HG02981 (cell line): Measurements from ENCODE around the gene HMOX2.

Experiments used
- ATAC-seq: cut with Tn5 transposase; IDR thresholded peaks from one replicate; pipeline ENCODE4 v1.9.1; 2021; ENCODE audit warnings: mild to moderate bottlenecking, moderate library complexity; ENCODE audit not compliant: unreplicated experiment

HMOX2 gene

DNA sequence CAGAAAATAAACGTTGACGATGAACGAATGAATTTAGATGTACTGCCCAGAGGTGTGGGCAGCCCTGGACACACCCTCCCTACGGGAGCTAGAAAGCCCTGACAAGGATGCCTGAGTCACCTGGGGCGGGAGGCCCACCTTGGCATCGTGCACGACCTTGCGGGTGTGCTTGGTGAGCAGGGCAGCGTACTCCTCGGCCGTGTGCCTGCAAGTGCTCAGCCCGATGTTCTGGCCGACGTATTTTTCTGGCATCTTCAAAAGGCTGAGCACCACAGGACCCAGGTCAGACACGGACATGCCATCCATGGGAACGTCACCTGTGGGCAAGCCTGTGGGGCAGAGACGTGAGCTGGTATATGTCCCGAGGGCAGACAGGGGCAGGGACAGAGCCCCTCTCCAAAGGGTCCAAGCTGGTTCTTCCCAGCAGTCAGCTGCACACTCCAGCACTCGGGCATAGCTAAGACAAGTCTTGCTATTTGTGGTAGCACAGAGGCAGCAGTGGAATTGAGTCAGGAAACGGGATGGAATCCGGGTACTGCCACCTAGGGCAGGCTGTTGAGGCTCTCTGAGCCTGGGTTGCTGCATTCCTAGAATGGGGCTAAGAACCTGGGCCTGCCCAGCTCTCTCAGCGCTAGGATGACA, 12.6 kb upstream of the HMOX2 start:
- no peak for ATAC-seq

DNA sequence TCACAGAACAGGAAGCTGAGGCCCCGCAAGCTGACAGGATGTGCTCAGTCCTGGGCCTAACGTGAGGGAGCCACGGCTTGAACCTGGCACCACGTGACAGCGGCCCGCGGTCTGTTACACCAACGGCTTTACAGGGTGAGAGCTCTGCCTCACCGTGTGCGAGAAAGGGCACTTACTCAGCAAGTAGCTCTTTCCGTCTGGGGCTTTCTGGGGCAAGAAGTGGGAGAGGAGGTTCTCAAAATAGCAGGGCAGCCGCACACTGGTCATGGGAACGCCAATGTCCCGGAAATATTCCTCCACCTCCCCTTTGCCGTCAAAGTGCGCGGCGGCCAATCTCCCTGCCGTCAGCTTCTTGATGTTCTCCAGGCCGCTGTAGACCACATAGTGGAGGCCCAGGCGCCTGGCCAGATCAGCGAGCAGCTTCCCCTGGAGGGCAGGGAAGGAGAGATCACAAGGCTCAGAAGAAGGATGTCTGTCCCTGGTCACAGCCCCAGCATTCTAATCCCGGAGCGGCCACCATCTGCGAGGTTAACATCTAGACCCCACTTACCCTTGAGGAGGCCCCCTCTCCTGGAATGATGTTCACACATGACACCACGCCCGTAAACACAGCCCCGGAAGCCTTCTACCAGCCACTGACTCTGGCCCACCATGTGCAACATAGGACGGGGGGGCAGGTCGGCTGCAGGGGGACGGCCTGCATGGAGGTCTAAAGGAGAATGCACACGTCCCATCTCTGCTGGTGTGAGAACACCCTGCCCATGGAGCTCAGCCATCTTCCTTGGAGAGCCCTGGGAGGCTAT, 10.0 kb upstream of the HMOX2 start:
- ATAC-seq, result no peak

DNA sequence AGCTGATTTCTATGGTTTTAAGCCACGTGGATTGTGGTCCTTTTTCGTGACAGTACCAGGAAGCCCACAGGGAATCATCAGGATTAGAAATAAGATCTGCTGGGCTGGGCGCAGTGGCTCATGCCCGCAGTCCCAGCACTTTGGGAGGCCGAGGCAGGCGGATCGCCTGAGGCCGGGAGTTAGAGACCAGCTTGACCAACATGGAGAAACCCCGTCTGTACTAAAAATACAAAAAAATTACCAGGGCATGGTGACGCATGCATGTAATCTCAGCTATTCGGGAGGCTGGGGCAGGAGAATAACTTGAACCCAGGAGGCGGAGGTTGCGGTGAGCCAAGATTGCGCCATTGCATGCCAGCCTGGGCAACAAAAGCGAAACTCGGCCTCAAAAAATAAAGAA, 8.3 kb upstream of the HMOX2 start:
- no peak for ATAC-seq

DNA sequence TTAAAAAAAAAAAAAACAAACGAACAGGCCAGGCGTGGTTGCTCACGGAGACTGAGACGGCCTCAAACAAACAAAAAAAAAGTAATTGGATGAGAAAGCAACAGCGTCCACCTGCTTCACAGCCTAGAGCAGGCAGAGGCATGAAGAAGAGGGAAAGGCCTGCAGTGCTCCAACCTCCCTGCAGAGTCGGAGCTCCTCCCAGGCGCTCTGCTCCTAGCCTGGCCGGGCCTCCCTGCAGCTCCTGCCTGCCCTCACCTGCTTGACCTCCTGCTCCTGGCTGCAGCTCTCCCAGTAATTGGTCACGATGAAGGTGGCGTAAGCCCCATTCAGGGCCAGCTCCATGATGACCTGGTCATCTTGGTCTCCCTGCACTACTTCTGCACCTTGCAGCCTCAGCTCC, 7.2 kb upstream of the HMOX2 start:
- no peak for ATAC-seq

DNA sequence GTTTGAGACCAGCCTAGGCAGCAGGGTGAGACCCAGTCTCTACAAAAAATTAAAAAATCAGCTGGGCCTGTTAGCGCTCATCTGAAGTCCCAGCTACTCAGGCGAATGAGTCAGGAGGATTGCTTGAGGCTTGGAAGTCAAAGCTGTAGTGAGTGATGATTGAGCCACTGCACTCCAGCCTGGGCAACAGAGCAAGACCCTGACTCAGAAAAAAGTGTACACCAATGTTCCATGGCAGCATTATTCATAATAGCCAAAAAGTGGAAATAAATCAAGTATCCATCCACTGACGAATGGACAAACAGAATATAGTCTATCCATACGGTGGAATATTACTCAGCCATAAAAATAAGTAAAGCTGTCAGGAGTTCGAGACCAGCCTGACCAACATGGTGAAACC, 4.3 kb upstream of the HMOX2 start:
- ATAC-seq, result no peak

DNA sequence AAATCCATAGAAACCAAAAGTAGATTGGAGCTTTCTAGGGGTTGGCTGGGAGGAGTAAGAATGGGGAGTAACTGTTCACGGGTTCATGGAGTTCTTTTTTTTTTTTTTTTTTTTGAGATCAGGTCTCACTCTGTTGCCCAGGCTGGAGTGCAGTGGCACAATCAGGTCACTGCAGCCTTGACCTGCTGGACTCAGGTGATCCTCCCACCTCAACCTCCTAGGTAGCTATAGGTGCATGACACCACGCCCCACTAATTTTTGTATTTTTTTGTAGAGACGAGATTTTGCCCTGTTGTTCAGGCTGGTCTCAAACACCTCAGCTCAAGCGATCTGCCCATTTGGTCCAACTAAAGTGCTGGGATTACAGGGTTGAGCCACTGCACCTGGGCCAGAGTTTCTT, 3.3 kb upstream of the HMOX2 start:
- ATAC-seq, result no peak

DNA sequence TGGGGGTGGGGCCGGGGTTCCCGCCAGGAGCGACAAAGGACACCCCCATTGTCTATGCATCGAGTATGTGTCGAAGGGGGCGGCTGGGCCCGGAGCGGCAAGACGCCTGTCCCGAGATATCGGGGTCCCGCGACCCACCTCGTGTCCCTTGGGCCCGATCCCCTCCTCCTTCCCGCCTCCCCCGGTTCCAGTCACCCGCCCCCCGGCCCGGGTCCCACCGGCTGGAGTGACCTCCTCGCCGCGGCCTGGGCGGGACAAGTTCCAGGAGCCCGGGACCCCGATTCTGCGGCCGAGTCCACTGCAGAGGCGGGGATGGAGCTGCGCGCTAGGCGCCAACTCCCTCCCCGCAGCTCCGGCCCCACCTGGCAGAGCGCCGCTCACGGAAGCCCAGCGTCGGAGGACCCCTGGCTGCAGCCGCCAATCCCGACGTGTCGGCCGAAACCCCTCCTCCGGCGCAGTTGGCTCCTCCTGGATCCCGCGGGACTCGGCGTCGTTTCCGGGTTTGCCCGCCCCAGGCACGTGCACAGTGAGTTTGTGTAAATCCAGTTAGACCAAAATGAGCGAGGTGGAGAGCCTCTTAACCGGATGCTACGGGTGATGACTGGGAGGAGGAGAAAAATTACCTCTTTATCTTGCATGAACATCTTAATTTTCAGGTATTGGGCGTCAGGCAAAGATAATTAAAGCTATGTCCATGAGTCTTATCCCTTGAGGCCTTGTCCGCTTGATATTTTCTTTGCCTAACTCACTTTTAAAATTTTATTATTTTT, 1.8 kb upstream of the HMOX2 start, which contains the start of gene NMRAL1:
Gene NMRAL1 (minus strand): TSS at position 434 of the 770 bp plus-strand sequence. CDS start 493 bp downstream, outside the sequence.
- peak; percentile 56 for ATAC-seq

DNA sequence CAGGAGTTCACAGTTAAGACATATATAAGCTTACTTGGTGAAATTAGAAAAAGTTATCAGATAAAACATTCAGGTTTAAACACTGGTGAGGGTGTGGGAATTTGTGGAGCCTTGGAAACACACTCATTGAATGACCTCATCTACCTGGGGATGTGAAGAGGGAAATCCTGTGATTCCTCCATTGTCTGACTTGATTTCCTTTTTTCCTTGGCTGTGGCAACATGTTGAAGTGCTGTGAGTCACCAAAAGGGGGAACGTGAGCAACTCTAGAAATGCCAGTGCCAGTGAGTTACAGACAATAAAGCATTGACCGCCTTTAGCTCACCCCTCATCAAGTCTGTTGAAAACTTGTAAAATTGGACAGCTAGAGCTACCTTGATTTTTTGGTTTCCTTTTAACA, 1.8 kb downstream of the HMOX2 start:
- no peak for ATAC-seq

DNA sequence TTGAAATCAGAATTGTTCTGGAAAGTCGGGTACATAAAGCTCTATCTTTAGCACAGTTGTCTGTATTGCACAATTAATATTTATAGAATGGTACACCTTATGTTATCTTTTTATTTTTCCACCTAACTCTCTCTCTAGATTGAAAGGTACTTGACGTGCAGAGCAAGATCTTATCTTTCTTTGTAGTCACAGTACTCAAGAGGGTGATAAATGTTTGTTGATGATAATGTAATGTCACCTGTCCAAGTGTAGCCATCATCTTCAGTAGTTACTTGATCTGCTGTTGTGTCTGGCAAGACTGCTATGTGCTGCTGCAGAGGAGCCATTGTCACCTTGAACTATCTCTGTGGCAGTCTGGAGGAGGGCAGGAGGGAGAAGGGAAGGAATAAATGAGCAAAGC, 5.3 kb downstream of the HMOX2 start:
- no peak for ATAC-seq

DNA sequence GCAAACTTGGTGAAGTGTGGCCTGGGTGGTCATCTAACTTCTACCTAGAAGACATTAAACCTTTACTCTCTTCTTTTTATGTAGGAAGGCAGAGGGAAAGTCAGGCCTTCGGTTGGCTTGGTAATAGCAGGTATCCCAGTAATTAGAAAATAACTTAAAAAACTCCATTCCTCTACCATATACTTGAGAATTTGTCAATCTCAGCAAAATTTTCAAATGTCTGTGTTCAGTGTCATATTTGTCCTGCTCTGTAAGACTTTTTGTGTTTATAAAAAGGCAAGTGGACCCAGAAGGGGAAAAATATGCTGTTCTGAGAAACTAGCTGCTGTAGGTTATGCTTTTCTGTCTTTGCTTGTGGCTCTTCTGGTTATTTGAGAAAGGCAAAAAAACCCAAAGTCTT, 5.8 kb downstream of the HMOX2 start:
- ATAC-seq, result no peak

DNA sequence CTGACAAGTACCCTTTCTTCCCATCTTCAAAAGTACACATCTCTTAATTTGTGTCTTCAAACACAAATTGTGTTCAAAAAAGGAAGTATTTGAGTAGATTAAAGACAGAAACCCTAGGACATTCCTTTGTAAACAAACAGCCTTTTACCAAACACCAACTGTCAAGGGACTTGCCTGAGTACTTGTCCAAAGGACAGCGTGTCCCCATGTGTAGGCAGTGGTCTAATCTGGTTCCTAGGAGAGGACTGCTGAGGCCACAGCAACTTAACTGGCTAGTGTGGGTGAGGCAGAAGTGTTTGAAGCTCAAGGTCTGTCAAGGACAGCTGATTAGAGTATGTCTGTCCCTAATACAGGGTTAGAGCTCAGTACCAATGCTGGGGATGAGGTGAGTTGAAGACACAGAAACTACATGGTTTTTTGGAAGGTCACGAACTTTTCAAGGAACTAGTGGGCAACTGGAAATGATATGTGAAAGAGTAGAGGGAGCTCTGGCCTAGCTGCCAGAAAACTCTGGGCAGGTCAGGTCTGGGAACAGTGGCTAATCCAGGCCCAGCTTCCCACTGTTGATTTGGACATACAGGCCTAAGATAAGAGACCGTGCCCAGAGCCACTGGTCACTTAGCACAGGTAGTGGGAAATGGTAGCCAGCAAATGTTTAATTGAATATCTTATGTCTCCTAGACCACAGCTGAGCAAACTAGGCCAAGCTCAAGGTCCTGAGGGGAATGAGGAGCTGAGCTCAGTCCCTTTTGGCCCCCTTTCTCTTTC, 10.1 kb downstream of the HMOX2 start:
- no peak for ATAC-seq

DNA sequence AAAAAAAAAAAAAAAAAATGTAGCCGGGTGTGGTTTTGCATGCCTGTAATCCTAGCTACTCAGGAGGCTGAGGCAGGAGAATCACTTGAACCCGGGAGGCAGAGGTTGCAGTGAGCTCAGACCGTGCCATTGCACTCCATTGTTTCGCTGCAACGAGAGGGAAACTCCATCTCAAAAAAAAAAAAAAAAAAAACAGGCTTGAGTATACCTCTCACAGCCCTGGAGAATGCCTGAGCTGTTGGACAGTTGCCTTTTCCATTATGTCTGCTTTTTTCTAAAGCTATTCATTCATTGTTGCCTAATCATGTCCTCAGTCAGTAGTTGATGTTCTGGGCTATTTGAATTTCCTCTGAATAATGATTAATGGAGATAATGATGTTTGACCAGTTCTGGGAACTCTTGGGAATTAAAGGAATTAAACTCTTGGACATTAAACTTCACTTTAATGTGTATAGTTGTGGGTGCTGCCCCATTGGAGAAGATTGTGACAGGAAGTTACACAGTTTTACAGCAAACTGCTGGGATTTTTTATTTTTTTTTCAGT, 11.8 kb downstream of the HMOX2 start:
- no peak for ATAC-seq

DNA sequence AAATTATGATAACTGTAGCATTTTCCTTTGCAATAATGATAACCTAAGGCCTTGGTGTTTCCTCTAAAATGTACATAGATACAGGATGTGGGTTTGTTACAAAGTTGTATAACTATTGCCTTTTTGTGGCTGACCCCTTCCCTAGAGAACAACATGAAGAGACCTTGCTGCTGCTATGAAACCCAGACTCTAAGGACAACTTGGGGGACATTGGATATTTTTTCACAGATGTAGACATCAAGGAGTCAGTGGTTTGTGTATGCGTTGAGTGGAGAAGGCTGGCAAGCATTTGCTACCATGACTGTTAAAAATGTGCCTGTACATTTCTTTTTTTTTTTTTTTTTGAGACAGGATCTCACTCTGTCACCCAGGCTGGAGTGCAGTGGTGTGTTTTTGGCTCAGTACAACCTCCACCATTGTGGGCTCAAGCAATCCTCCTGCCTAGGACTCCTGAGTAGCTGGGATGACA, 12.3 kb downstream of the HMOX2 start:
- no peak for ATAC-seq

DNA sequence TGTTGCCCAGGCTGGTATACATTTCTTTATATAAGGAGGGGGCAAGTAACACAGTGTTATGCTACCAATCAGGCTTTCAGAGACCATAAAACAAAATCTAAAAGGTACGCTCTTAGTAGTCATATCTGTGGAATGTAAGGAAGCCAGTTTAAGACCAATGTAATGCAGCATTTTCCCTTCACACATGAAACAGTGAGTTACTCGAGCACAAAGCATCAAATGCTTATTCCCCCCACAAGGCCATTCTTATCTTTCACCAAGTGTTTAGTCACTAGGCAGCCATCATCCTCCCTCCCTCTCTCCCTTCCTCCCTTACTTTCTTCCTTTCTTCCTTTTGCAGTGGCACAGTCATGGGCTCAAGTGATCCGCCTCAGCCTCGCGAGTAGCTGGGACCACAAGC, 12.8 kb downstream of the HMOX2 start:
- ATAC-seq, result no peak

DNA sequence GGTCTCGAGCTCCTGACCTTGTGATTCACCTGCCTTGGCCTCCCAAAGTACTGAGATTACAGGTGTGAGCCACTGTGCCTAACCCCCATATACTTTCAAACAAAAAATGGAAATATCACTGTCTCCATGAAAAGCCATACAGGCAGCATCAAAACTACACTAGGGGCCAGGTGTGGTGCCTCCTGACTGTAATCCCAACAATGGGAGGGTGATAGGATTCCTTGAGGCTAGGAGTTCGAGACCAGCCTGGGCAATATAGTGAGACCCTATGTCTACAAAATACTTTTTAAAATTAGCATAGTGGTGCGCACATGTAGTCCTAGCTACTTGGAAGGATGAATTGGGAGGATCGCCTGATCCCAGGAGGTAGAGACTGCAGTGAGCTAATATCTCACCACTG, 15.7 kb downstream of the HMOX2 start:
- no peak for ATAC-seq

DNA sequence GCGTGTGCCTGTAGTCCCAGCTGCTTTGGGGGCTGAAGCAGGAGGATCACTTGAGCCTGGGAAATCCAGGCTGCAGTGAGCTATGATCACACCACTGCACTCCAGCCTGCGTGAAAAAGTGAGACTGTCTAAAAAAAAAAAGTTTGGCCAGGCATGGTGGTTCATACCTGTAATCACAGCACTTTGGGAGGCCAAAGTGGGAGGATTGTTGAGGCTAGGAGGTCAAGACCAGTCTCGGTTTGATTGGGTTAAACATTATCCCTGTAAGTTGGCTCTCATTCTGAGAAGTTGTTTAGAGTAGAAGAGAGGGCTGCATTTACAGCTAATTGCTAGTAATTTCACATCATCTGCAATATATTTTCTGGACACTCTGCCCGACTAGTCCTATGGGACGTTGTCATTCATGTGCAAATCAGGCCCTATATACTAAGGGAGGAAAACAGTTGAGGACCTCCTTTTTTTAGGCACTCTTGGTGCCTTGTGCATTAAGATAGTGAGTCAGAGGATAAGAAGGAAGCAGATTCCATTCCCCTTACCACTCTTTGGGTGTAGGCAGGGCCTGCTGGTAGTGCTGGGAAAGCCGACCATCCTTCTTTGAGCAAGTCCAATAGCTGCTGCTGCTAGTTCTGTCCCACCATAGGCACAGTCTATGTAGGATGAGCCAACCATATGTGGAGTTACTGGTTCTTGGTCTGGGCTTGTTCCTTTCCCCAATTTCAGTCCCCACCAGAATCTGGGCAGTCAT, 18.7 kb downstream of the HMOX2 start:
- no peak for ATAC-seq

DNA sequence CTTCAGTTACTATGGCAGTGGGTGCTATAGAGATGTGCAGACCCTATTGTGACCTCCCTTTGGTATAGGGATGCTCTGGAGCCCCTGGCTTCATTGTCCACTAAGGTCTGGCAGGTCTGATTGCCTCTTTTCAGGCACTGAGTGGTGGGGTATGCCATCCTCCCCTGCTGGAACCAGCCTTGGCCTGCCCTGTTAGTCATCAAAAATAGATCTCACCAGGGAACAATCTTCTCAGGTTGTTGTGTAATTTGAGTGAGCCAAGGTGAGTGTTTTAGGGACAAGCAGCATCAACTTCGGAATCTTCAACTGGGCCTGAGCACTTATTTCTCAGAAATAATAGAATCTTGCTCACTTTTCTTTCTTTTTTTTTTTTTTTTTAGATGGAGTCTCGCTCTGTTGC, 19.6 kb downstream of the HMOX2 start:
- no peak for ATAC-seq

DNA sequence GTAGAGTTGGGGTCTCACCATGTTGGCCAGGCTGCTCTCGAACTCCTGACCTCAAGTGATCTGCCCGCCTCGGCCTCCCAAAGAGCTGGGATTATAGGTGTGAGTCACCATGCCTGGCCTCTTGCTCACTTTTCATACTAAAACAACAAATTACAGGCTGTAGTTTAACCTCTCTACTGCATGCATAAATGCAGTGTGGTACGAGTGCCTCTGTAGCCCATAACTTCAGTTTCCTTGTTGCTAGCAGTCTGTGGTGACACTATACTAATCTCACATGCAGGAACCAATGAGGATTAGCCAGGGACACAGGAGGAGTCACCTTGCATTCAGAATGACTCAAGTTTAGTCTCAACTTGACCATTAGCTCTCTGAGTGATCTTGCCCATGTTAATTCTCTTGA, 20.1 kb downstream of the HMOX2 start:
- no peak for ATAC-seq

DNA sequence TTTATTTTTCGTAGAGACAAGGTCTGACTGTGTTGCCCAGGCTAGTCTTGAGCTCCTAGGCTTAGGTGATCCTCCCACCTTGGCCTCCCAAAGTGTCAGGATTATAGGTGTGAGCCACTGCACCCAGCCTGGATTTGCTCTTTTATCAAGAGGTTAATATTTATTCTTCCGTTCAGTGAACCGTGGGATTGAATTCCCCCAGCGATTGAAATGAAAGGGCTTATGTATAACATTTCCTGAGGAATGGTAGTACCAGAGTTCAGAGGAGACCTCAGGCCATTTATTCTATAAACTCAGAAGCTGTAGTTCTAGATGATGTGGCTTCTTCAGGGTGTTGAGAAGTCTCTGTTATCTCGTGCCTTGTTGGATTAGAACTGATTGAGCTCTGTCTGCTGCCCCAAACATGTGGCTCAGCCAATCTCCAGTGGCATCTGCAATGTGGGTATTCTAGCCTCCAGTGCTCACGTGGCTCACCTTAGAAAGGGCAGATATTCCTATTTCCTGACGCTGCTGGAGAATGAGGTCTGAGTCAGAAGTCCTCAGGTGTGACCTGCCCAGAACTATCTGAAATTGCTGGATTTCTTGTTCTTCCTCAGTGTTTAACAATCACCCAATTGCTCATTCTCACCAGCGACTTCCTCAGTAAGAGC, 22.5 kb downstream of the HMOX2 start:
- no peak for ATAC-seq

DNA sequence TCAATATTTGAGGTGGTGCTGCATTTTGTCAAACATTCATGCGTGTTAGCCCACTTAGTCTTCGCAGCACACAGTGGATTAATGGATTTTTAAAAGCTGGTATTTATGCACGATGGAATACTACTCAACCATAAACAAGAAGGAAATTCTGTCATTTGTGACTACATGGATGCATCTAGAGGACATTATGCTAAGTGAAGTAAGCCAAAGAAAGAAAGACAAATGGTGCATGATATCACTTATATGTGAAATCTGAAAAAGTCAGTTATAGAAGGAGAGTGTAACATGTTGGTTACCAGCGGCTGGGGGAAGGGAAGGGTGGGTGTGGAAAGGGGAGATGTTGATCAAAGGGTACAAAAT, 23.0 kb downstream of the HMOX2 start:
- ATAC-seq, result no peak
